NCI-H2171 (cell line): Measurements from ENCODE around the gene EML3.
"Not testable (repeated sequence)": the region's sequence is repeated elsewhere in the genome, so short reads cannot be mapped to it uniquely, and the experiment has no call there.

Source experiments
- DNase-seq: peaks from one replicate; lab custom pipeline; 2025; lab: John Stamatoyannopoulos, UW

The EML3 gene

GRCh38 chr11:62573006-62573591, 39.5 kb downstream of the EML3 start:
- DNase-seq: no peak

GRCh38 chr11:62572431-62572830, 40.1 kb downstream of the EML3 start:
- DNase-seq: no peak

- DNase-seq: not testable (repeated sequence)
These were observed 41.1 kb downstream of the EML3 start for GRCh38 chr11:62571493-62571892.

- DNase-seq: not testable (repeated sequence)
These were observed 41.7 kb downstream of the EML3 start for GRCh38 chr11:62570903-62571302.

GRCh38 chr11:62569611-62570010, 43.0 kb downstream of the EML3 start:
- DNase-seq: no peak

- DNase-seq: no peak
These were observed 45.4 kb downstream of the EML3 start for GRCh38 chr11:62567018-62567633.

GRCh38 chr11:62566247-62566646, 46.3 kb downstream of the EML3 start:
- DNase-seq: no peak

- DNase-seq: no peak
These were observed 47.3 kb downstream of the EML3 start for GRCh38 chr11:62565100-62565802.

- not testable (repeated sequence) for DNase-seq
These were observed 50.8 kb downstream of the EML3 start for GRCh38 chr11:62561677-62562230.

- DNase-seq: no peak
These were observed 51.9 kb downstream of the EML3 start for GRCh38 chr11:62560566-62561103.

- not testable (repeated sequence) for DNase-seq
These were observed 52.9 kb downstream of the EML3 start for GRCh38 chr11:62559626-62560025.

- no peak for DNase-seq
These were observed 53.4 kb downstream of the EML3 start for GRCh38 chr11:62559204-62559603.

- no peak for DNase-seq
These were observed 53.9 kb downstream of the EML3 start for GRCh38 chr11:62558669-62559068.

GRCh38 chr11:62556875-62557631, 55.5 kb downstream of the EML3 start:
- DNase-seq: no peak

GRCh38 chr11:62556108-62556874, 56.3 kb downstream of the EML3 start:
- no peak for DNase-seq

- DNase-seq: no peak
These were observed 57.0 kb downstream of the EML3 start for GRCh38 chr11:62555464-62556107.

- peak; percentile 34 for DNase-seq
These were observed 58.0 kb downstream of the EML3 start for GRCh38 chr11:62554387-62555167.

- no peak for DNase-seq
These were observed 58.7 kb downstream of the EML3 start for GRCh38 chr11:62553839-62554361.

- DNase-seq: no peak
These were observed 59.3 kb downstream of the EML3 start for GRCh38 chr11:62553080-62553838.
